ENCODE results near the gene DYNLT5.
A peak's percentile ranks its signal among the peaks of the same experiment; 100 is the strongest.
"Not testable (repeated sequence)": the region's sequence is repeated elsewhere in the genome, so short reads cannot be mapped to it uniquely, and the experiment has no call there.

DYNLT5 gene

GRCh38 chr1:66752000-66752592 is at the start of gene DYNLT5:
DYNLT5 (plus strand) TSS chr1:66752459; CDS start chr1:66754659, 2,200 bp downstream.
- intact Hi-C loops (cut with DNase I), result no loop called here
- peak; percentile 19 to 81 (median 61) for DNase-seq

- intact Hi-C loops (cut with DNase I), result no loop called here
- DNase-seq, result no peak
These were observed 47.9 kb upstream of the DYNLT5 start for GRCh38 chr1:66704177-66704875.

GRCh38 chr1:66705110-66705509 is 47.1 kb upstream of the DYNLT5 start:
- intact Hi-C loops (cut with DNase I), result no loop called here
- DNase-seq, result no peak

GRCh38 chr1:66711420-66711819 is 40.8 kb upstream of the DYNLT5 start:
- DNase-seq, result peak in 1 of 42 donors; percentile 7
- intact Hi-C loops (cut with DNase I), result no loop called here

GRCh38 chr1:66712839-66713238 is 39.4 kb upstream of the DYNLT5 start:
- no peak for DNase-seq
- intact Hi-C loops (cut with DNase I), result no loop called here

GRCh38 chr1:66723985-66724384 is 28.3 kb upstream of the DYNLT5 start:
- intact Hi-C loops (cut with DNase I), result loop anchor here (10.0 kb wide), 1 partner anchor 189 kb away; the partner anchor contains the start of gene SGIP1
- DNase-seq, result peak in 1 of 42 donors; percentile 15

GRCh38 chr1:66725885-66726665 is 26.2 kb upstream of the DYNLT5 start:
- peak in 39 of 42 donors; percentile 4 to 88 (median 56) for DNase-seq
- intact Hi-C loops (cut with DNase I), result loop anchor here (10.0 kb wide), 1 partner anchor 191 kb away; the partner anchor contains the start of gene SGIP1

GRCh38 chr1:66728021-66728420 is 24.2 kb upstream of the DYNLT5 start:
- intact Hi-C loops (cut with DNase I), result loop anchor here (10.0 kb wide), 1 partner anchor 193 kb away; the partner anchor contains the start of gene SGIP1
- DNase-seq, result no peak

GRCh38 chr1:66728716-66729115 is 23.5 kb upstream of the DYNLT5 start:
- not testable (repeated sequence) for DNase-seq
- intact Hi-C loops (cut with DNase I), result loop anchor here (10.0 kb wide), 1 partner anchor 194 kb away; the partner anchor contains the start of gene SGIP1

GRCh38 chr1:66729119-66729518 is 23.1 kb upstream of the DYNLT5 start:
- no peak for DNase-seq
- intact Hi-C loops (cut with DNase I), result loop anchor here (10.0 kb wide), 1 partner anchor 194 kb away; the partner anchor contains the start of gene SGIP1

- no peak for DNase-seq
- intact Hi-C loops (cut with DNase I), result loop anchor here (10.0 kb wide), 1 partner anchor 195 kb away; the partner anchor contains the start of gene SGIP1
These were observed 22.7 kb upstream of the DYNLT5 start for GRCh38 chr1:66729523-66729922.

- intact Hi-C loops (cut with DNase I), result loop anchor here (10.0 kb wide), 1 partner anchor 776 kb away; no protein-coding TSS in a partner anchor
- DNase-seq, result no peak
These were observed 21.8 kb upstream of the DYNLT5 start for GRCh38 chr1:66730462-66730861.

GRCh38 chr1:66731170-66731865 is 20.9 kb upstream of the DYNLT5 start:
- DNase-seq, result no peak
- intact Hi-C loops (cut with DNase I), result loop anchor here (10.0 kb wide), 1 partner anchor 777 kb away; no protein-coding TSS in a partner anchor

- intact Hi-C loops (cut with DNase I), result loop anchor here (10.0 kb wide), 1 partner anchor 778 kb away; no protein-coding TSS in a partner anchor
These were observed 19.7 kb upstream of the DYNLT5 start for GRCh38 chr1:66732407-66733166.

GRCh38 chr1:66733348-66734017 is 18.8 kb upstream of the DYNLT5 start:
- no peak for DNase-seq
- intact Hi-C loops (cut with DNase I), result loop anchor here (10.0 kb wide), 1 partner anchor 779 kb away; no protein-coding TSS in a partner anchor

More at GRCh38 chr1:66732407-66733166, 19.7 kb upstream of the DYNLT5 start:
- no peak for DNase-seq

GRCh38 chr1:66734531-66734930 is 17.7 kb upstream of the DYNLT5 start:
- intact Hi-C loops (cut with DNase I), result loop anchor here (10.0 kb wide), 1 partner anchor 780 kb away; no protein-coding TSS in a partner anchor
- not testable (repeated sequence) for DNase-seq

- intact Hi-C loops (cut with DNase I), result loop anchor here (10.0 kb wide), 1 partner anchor 783 kb away; no protein-coding TSS in a partner anchor
- no peak for DNase-seq
These were observed 14.4 kb upstream of the DYNLT5 start for GRCh38 chr1:66737836-66738235.

All from head of caudate nucleus (tissue), 42 donors.